ENCODE data around the gene FOLR1.

Gene FOLR1

GRCh38 chr11:72220696-72221363 lies 28.9 kb downstream of the FOLR1 start:
- TF ChIP-seq SP1 (IDR thresholded peaks at IDR 0.05): no peak
- no peak for TF ChIP-seq ELF4 (IDR thresholded peaks at IDR 0.05)
- TF ChIP-seq LEF1 (IDR thresholded peaks at IDR 0.05; ENCODE audit: borderline replicate concordance): no peak
- TF ChIP-seq SUZ12 (IDR thresholded peaks at IDR 0.05): no peak
- TF ChIP-seq FOXA1 (IDR thresholded peaks at IDR 0.05): no peak
- no peak for TF ChIP-seq FOXM1 (IDR thresholded peaks at IDR 0.05; ENCODE audit: borderline replicate concordance)
- TF ChIP-seq FOXK2 (IDR thresholded peaks at IDR 0.05): no peak
- TF ChIP-seq ZNF384 (IDR thresholded peaks at IDR 0.05): no peak
- no peak for TF ChIP-seq BHLHE40 (IDR thresholded peaks at IDR 0.05; ENCODE audit: borderline replicate concordance)
- TF ChIP-seq, protein P1, sequence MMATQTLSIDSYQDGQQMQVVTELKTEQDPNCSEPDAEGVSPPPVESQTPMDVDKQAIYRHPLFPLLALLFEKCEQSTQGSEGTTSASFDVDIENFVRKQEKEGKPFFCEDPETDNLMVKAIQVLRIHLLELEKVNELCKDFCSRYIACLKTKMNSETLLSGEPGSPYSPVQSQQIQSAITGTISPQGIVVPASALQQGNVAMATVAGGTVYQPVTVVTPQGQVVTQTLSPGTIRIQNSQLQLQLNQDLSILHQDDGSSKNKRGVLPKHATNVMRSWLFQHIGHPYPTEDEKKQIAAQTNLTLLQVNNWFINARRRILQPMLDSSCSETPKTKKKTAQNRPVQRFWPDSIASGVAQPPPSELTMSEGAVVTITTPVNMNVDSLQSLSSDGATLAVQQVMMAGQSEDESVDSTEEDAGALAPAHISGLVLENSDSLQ (IDR thresholded peaks at IDR 0.05): no peak
- TF ChIP-seq ARNT (IDR thresholded peaks at IDR 0.05): no peak
- TF ChIP-seq HDGF (IDR thresholded peaks at IDR 0.05; ENCODE audit: borderline replicate concordance): no peak

DNA sequence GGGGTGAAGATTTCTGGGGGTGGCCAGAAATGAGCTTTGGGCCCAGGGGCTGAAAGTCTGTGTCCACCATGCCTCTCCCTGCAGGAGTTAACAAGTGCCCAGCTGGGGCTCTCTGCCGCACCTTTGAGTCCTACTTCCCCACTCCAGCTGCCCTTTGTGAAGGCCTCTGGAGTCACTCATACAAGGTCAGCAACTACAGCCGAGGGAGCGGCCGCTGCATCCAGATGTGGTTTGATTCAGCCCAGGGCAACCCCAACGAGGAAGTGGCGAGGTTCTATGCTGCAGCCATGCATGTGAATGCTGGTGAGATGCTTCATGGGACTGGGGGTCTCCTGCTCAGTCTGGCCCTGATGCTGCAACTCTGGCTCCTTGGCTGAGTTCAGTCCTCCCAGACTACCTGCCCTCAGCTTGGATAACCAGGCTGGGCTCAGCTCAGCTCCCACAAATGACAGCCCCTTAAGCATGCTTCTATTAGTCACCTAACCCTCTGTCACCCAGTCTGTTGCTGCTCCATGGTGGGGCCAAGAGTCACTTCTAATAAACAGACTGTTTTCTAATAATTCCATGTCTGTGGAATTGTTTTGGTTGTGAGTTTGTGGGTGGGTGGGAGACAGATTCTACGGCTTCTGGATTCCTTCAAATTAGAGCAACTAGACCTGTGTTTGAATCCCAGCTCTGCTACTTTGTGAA lies 29.6 kb downstream of the FOLR1 start:
- ChIA-PET POLR2A (interaction anchor here (6.4 kb wide), 1 partner anchor 15 kb away, joined by 45 read pairs; no protein-coding TSS in a partner anchor), CTCF (interaction anchor here (0.6 kb wide), 1 partner anchor 69 kb away, joined by 8 read pairs; no protein-coding TSS in a partner anchor)
- TF ChIP-seq, protein P1 (IDR thresholded peaks at IDR 0.05): no peak
- no peak for DNase-seq (ENCODE audit: extremely low spot score)

More at GRCh38 chr11:72220696-72221363, 28.9 kb downstream of the FOLR1 start:
- no peak for DNase-seq (ENCODE audit: extremely low spot score)
- POLR2A ChIA-PET: interaction anchor here (6.4 kb wide), 1 partner anchor 16 kb away, joined by 45 read pairs; no protein-coding TSS in a partner anchor
- CTCF ChIA-PET: no interaction called here

DNA sequence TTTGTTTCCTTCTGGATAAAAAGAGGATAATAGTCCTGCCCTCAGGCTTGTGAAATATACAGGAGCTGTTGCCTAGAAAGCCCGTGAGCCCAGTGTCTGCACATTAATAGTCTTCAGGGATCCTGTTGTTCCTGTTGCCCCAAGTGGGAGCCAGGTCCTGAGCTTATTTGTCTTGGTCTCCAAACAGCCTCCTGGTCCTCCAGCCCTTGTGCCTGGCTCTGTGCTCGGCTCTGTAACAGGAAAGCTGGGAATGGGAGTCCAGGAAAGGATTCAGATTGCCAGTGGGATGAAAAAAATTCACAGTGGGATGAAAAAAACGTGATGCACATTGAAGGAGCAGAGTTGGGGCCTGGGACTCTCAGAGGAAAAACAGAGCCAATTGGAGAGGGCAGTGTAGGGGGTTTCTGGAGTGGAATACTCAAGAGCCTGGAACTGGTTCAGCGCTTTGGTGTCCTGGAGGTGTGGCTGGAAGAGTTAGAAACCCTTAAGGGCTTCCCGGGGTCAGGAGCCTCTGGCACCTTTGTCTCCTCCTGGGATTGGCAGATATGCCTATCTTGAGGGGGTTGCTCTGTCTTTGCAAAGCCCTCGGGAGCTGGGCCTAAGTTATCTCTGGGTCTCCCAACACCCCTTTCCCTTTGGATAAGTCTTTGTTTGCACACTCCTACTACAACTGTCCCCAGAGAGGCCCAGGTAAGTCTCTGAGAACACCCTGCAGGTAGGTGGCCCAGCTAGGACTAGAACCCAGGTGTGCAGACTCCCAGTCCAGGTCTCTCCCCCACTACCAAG lies 30.4 kb downstream of the FOLR1 start:
- no peak for DNase-seq (ENCODE audit: extremely low spot score)
- POLR2A ChIA-PET: interaction anchor here (6.4 kb wide), 1 partner anchor 14 kb away, joined by 45 read pairs; no protein-coding TSS in a partner anchor
- TF ChIP-seq ZNF384 (IDR thresholded peaks at IDR 0.05) (no peak), FOXA1 (IDR thresholded peaks at IDR 0.05) (no peak)
- CTCF ChIA-PET: interaction anchor here (0.6 to 1.9 kb wide), 2 partner anchors 14 to 70 kb away, joined by 7 to 8 read pairs; no protein-coding TSS in a partner anchor

- no peak for TF ChIP-seq FOXA1 (IDR thresholded peaks at IDR 0.05)
- ChIA-PET POLR2A (interaction anchor here (0.9 to 6.4 kb wide), 7 partner anchors 14 to 240 kb away, joined by 3 to 45 read pairs (median 3); no protein-coding TSS in a partner anchor), CTCF (interaction anchor here (0.6 to 1.9 kb wide), 2 partner anchors 13 to 34 kb away, joined by 4 to 7 read pairs; no protein-coding TSS in a partner anchor)
- peak; percentile 88 for DNase-seq (ENCODE audit: extremely low spot score)
Measured at GRCh38 chr11:72222907-72223614, 31.1 kb downstream of the FOLR1 start.

DNA sequence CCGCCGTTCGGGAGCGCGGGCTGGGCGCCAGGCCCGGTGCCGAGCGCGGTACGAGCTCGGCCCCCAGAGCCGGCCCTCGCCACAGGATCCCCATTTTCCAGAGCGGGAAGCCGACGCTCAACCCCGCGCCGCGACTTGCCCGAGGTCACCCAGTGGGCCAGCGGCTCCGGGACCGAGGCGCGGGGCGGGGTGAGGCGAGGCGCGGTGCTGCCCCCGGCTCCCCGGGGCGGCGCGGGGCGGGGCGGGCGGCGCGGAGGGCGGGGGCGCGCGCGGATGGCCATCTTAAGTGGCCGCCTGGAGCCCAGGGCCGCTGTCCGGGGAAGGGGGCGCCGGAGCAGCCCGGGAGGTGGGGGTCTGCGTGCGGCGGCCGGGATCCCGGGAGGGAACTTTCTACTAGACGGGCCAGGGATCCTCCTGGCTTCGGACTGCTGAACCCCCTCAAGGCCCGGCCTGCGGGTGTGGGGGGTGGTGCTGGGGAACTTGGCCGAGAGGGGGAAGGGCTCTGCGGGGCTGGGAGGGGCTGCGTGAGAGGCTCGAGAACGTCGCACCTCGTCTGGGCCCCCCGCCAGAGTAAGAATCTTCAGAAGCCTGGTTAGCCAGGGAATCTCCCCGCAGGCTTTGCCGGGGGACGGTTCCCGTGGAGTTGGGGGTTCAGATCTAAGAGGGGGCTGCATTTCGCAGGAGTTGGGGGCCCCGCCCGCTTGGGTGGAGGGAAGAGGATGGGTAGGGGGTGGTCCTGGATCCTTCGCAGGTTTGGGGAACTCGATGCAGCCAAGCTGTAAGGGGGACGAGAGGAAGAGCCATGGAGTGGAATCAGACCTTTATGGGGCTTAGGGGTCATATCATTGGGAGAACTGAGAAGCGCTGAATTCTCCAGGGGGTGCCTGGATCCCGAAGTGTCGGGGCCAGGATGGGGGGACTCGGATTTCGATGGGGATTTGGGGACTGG lies 31.9 kb downstream of the FOLR1 start:
- peak; percentile 66 for DNase-seq (ENCODE audit: extremely low spot score)
- CTCF ChIA-PET: interaction anchor here (0.6 to 1.9 kb wide), 2 partner anchors 12 to 35 kb away, joined by 4 to 7 read pairs; no protein-coding TSS in a partner anchor

More for the DNA sequence above, 31.9 kb downstream of the FOLR1 start:
- TF ChIP-seq, protein P1 (IDR thresholded peaks at IDR 0.05): peak; percentile 34; the same call in 1 of the 2 replicates
- TF ChIP-seq CTBP1 (IDR thresholded peaks at IDR 0.05; ENCODE audit: borderline replicate concordance) (no peak), L3MBTL2 (conservative IDR thresholded peaks at IDR 0.05) (peak; percentile 40)
- POLR2A ChIA-PET: interaction anchor here (0.9 to 6.4 kb wide), 7 partner anchors 13 to 241 kb away, joined by 3 to 45 read pairs (median 3); no protein-coding TSS in a partner anchor
